Measurements from ENCODE around the gene SYTL2. TPM values are rescaled to one million over a fixed set of nuclear protein-coding genes. Genes with fewer than 3 reads are reported as not detected.
A peak's percentile ranks its signal among the peaks of the same experiment; 100 is the strongest.

Gene SYTL2
- polyA plus RNA-seq, 3 donors: 66.2 to 103 (median 90.8) TPM

DNA sequence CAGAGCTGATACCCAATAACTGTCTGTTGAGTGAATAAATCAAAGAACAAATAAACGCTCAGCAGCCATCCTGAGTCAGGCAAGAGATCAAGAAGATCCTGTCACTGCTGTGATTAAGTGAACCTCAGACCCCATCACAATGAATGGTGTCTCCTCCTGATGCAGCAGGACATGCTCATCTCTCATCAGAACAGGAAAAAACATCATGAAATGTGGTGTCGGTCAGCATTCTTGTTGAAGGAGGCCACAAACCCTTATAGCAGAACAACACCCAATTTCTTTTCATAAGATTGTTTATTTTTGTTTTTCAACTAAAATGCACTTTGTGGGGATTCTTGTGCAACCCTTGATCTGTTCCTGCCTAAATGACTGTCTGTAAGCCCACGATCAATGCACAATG is 60.3 kb downstream of the SYTL2 start:
- no peak for DNase-seq (ENCODE audit: extremely low read depth in 1 of 11, low read depth in 9 of 11, low spot score in 4 of 11)

DNA sequence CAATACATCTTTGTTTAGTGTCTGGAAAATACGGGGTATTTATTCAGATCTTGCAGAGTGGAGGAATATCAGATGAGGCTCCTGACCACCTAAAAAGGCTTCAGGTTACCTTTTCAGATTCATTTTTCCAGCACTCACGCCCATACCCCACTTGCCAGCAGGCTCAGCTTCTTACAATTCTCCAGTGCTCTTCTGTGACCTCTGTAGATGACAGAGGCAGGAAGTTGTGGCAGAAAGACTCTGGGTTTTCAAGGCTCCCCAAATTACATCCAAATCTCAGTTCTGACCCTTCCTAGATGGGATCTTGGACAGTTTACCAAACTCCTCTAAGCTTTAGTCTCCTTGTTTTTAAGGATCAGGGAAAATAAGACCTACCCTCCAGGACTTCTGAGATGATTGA is 61.1 kb downstream of the SYTL2 start:
- no peak for DNase-seq (ENCODE audit: extremely low read depth in 1 of 11, low read depth in 9 of 11, low spot score in 4 of 11)

DNA sequence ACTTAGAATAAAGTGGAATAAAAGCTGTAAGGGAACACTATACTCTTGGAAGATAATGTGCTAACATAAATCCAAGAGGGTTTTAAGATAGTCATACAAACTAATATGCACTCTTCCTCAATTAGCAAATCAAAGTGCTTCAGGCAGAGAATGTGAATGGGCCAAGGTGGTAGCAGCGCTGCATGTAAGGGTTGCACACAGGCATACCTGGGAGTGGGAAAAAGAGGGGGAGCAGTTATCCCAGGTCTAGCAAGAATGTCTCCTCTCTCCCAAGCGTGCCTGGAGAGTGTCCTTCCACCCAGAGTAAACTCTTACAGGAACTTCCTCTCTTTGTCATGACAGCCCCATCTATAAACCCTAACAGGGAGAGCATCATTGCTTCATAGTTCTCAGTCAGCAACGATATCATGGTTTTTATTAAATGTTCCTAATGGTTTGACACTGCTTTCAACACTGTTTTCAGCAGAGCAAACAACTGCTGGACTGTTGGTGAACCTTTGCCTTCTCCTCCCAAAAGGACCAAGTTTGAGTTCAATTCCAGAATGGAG is 61.6 kb downstream of the SYTL2 start:
- no peak for DNase-seq (ENCODE audit: extremely low read depth in 1 of 11, low read depth in 9 of 11, low spot score in 4 of 11)

DNA sequence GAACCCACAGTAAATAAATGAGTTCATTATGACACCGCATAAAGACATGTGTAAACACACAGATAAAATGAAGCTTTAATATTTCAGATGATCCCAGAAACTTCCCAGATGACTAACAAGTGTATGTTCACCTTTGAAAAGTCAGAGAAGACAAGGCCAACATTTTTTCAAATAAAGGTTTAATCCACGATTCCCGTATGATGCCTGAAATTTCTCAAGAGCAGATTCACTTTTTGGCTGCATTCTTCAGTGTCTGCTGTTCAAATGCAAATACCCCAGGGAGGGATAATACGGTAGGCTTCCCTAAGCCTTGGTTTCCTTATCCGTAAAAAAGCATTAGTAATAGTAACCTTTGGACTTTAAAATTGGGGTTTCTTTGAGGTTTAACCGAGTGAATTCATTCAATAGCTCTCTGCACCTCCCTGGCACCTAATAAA is 62.5 kb downstream of the SYTL2 start:
- no peak for DNase-seq (ENCODE audit: extremely low read depth in 1 of 11, low read depth in 9 of 11, low spot score in 4 of 11)

DNA sequence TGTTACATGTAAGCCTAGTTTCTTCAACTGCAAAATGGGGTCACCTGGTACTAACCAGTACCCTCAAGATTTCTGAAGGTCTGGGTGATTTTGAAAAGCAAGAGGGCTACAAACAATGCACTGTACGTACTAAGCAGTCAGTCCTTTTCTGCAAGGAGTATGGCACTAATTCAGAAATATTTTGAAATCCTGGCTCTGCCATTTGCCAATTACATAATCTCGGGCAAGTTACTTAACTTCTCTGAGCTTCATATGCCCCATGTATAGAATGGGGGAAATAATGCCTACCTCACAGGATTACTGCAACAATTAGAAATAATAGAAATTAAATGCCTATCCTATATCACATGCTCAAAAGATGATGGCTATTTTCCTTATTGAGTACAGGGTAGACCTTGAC is 64.3 kb downstream of the SYTL2 start:
- no peak for DNase-seq (ENCODE audit: extremely low read depth in 1 of 11, low read depth in 9 of 11, low spot score in 4 of 11)

DNA sequence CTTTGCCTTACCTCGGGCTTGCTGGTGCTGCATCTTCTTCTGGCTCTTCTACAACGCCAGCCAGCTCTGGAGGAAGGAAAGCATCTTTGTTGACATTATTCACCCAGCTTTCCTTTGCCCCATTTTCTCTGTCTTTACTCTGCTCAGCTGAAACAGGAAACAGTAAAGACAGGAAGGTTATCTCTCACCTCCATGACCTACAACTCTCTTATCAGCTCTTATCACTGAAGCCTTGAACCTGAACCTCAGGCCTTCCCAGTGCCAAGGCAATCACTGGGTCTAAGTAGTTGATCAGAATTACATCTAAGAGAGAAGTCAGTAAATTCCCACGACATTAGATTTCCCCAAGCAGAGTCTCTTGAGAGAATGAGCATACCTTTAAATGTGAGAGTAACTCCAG is 65.3 kb downstream of the SYTL2 start:
- no peak for DNase-seq (ENCODE audit: extremely low read depth in 1 of 11, low read depth in 9 of 11, low spot score in 4 of 11)

DNA sequence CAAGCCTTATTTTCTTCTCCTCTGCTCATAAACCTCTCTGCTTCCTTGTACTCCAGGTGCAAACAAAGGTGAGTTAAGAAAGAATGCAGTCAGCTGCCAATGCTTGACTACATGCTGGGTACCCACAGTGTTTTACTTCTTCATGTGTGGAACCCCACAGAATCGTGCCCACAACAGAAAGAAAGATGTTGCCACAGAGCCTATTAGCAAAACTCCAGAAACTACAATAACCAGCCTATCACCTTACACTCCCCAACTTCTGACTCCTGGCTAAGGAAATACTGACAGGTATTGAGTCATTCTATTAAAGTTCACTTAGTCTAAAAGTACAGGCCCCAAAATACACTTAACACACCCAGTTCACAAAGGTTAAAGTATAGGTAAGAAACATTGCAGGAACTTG is 68.1 kb downstream of the SYTL2 start:
- DNase-seq (ENCODE audit: extremely low read depth in 1 of 11, low read depth in 9 of 11, low spot score in 4 of 11): no peak

DNA sequence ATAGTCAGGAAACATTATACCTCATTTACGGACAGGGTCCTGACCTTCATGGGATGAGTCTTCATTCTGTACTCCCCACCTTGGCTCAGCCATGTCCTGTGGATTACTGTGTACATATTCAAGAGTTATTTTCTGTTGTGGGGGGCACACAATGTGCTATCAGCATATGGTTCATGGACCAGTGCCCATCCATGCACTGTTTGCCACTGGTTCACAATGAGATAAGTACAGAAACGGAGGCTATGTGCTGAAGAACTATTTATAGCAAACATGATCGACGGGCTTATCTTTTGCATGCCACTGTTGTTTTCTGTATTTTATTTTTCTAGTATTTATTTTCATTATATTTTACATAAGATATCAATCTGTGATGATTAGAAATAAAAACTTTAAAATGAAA is 68.6 kb downstream of the SYTL2 start:
- no peak for DNase-seq (ENCODE audit: extremely low read depth in 1 of 11, low read depth in 9 of 11, low spot score in 4 of 11)

DNA sequence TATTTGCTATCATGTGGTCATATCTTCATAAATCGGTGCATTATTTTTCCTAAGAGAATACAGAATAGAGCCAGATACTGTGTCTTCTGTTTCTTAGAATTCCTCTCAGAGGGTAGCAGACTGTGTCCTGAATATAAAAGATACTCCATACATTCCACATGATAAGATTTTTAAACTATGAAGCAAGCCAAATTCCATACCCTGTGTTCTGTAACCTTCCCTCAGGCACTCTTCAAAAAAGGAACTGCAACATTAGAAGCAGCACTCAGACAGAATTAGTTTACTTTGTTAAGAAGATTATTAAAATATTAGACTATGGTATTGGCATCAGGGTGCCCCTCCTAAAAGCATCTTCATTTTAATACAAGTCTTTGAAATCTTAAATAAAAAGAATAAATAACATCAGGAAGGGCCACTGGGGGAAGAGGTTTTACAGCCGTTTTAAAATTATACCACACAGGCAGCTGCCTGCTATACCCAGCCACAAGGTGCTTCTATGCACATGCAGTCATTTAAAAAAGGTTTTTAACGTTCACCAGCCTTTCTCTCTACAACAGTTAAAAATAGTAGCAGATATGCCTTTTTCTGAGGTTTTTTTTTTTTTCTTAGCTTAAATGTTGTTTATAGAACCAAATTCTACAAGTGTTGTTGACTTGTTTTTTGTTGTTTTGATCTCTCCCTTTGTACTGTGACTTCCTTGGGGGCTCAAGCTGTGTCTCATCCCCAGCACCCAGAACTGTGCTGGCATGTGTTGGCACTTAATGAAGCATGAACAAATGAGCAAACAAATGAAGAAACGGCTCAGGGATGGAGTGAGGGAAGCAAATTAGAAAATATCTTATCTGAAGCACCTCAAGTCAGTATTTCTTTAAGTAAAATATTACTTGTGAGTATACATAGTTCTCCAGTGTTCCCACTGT is 70.2 kb downstream of the SYTL2 start:
- no peak for DNase-seq (ENCODE audit: extremely low read depth in 1 of 11, low read depth in 9 of 11, low spot score in 4 of 11)

DNA sequence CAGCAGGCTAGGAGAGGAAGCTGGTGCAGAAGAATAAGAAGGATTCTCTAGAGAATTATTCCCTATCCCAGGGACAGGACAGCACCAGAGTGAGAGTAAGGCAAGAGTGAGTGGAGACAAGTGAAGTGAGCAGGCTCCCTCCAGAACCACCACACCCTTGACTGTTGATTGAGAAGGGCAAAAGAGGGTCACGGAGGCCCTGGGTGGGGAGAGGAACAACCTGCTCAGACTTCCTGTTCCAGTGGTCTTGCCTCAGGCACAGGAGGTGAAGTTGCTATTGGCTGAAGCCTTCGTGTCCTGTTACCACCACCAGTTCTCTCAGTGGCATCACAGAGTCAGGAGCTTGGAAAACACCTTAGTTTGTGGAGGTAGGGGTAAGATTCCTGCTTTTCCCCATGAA is 73.2 kb downstream of the SYTL2 start:
- no peak for DNase-seq (ENCODE audit: extremely low read depth in 1 of 11, low read depth in 9 of 11, low spot score in 4 of 11)

DNA sequence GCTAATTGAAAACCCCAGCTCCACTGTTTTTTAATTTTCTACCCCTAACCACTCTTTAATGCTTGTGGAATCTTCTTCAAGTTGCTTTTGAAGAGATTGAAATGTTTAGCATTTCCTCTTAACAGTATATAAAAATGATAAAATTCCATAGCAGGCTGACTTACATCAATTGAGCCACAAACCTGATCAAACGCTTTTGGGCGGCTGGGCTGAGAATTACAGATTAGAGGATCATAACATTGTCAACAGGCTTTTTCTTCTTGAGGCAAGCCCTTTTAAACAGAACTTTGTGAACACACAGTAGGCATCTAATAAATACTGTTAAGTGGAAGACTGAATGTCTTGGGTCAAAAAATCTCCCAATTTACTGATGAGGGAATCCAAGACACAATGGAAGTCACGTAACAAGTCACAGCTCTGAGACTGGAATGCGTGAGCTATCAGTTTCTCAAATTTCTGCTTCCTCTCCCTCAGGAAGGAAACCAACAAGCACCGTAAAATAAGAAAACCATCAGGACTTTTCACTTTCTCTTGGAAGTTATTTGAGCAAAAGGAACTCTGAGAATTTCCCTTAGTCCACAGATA is 75.0 kb downstream of the SYTL2 start:
- no peak for DNase-seq (ENCODE audit: extremely low read depth in 1 of 11, low read depth in 9 of 11, low spot score in 4 of 11)

DNA sequence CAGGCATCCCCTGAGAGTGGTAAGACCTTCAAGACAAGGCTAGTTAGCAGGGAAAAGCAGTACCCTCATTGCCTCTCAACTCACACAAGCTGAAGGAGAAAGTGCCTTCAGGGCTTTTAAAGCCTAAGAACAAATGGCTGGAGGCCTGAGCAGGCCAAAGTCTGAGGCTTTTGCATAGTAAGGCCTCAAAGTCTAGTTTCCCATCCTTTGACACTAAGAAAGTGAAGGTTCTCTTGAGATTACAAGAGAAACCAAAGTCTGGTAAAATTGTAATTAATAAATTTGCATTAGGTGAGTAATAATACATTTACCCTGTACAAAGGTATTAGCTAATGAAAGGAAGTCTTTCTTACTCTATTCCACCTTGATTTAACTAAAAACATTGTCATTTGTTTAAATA is 78.0 kb downstream of the SYTL2 start:
- no peak for DNase-seq (ENCODE audit: extremely low read depth in 1 of 11, low read depth in 9 of 11, low spot score in 4 of 11)

DNA sequence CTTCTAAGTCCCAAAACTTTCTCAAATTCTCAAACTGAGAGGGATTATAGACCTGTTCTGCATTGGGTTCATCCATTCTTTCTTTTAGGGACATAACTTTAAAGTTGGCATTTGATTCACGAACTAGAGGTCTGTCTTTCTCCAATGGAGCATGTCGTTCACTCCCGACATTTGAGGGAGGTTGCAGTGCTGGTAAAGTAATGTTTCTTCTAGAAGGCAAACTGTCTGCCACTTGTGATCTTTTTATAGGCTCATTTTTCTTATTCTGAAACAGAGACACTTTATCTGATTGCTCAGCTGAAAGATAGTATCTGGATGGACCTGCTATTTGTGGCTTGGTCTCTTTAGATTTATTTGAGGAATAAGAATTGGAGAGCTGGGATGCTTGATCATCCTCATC is 84.6 kb downstream of the SYTL2 start:
- DNase-seq (ENCODE audit: extremely low read depth in 1 of 11, low read depth in 9 of 11, low spot score in 4 of 11): no peak

DNA sequence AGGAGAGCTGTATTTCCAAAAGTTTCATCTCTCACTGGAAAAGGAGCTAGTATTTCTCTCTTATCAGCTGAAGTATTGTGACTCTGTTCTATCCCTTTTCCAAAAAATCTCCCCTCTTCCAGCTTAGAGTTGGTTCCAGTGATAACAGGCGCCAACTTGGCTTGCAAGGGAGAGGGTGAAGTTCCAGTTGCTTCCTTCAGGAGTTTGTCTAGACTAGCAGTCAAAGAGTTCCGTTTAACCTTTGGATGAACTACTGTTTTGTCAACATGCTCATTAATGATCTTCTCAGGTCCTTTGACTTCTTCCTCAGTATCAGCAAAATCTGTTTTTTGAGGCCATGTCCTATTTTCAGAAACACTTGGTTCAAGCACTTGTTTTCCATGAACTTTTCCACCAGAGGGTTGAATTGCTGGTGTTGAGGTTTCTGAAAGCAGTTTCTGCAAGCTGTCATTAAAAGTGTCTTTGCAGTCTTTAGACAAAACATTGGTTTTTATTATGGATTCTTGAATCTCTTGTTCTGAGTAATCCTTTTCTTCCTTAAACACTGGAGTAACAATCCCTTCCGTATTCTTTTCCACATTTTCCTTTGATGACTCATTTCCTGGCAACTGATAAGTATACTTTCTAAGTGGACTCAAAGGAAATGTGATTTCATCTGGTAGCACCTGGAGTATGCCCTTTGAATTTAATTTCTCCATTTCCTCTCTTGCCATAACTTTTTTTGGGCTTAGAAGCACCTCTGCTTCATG is 85.3 kb downstream of the SYTL2 start:
- DNase-seq (ENCODE audit: extremely low read depth in 1 of 11, low read depth in 9 of 11, low spot score in 4 of 11): no peak

DNA sequence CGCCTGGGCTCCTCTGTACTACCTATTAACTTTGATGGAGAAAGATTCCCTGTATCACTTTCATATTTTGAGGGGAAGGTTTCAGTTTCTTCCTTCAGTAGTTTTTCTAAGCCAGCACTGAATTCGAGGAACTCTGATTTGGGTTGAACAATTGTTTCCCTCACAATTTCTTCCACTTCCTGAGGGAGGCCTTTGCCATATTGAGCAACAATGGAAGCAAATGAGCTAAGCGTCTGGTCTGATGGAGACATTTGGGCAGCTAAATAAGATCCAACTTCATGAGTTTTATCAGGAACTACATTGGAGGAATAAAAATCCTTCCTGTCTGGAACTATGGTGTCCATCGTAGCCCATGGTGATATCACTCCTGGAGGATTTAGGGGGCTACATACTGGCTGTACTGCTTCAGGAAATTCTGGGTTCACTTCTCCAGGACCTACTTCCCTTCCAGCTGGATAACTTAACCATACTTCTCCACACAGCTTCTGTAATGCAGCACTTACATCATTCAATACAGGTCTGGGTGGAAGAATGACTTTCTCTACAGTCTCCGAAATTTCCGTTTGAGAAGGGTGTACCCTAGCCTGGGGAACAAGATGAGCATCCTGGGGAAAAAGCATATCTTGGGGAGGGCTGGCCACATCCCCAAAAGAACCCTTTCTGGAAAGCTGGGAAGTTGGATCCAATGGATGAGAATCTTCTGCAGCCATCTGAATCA is 86.0 kb downstream of the SYTL2 start:
- DNase-seq (ENCODE audit: extremely low read depth in 1 of 11, low read depth in 9 of 11, low spot score in 4 of 11): no peak

DNA sequence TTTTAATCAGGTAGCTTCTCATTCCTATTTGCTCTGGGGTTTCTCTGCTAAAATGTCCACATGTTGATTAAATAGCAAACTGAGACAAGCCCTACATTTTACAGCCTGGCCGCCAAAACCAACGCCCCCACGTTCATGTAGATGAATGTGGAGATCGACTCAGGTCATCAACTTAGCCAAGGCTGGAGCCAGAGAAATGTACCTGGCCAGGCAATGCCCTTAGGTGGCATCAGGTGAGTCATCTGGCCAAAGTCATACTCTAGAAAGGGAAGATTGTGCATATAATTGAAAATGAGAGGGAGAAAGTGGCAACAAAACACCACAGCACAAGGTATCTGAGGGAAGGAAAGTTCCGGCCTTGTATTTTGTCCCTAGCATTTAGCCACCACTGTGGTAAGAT is 87.9 kb downstream of the SYTL2 start:
- no peak for DNase-seq (ENCODE audit: extremely low read depth in 1 of 11, low read depth in 9 of 11, low spot score in 4 of 11)

DNA sequence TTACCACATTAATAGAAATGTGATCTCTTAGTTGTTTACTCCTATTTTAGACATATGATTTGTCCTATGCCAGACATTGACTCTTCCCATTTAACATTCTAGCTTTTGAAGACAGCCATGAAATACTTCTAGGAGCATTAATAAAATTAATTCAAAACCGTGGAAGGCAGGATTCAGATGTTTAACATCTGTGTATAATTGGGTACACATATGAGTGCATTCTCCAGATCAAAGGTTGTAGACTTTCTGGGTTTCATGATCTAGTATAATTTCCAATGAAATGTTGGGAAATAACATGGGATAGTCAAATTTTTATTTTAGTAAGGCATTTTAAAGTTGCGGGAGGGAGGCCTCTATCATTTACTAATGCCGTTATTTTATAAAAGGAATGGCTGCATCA is 89.8 kb downstream of the SYTL2 start:
- DNase-seq (ENCODE audit: extremely low read depth in 1 of 11, low read depth in 9 of 11, low spot score in 4 of 11): no peak

DNA sequence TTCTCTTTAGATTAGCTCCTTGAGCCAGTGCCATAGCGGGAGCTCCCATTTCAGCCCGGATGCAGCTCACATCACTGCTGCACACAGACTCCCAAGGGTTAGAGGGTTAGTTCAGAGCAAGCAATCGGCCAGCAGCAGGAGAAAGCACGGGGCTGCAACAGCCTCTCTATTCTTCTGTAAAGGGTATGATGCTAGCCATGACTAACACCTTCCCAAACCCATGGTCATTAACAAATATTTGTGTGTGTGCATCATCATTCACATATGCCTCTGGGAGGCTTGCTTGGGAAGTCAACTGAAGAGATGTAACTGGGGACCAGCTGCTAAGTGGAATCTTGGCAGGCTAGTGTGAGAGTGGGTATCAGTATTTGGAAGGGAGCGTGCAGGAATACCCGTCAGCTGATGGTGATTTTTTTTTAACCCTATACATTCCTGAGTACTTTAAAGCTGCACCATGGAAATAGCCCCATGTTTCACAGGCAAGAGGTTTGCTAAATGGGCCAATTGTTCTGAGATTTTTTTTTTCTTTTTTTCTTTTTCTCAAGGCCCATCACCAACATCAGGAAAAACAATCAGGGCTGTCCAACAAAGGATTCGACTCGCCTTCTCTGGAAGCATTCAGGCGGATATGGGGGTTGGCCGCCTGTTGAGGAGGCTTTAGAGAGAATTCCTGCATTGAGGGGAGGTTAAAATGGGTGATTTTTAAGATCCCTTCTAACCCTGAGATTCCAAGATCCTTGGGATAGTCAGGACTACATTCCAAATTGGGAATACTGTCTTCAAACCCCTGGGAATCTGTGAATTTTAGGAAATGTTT is 91.7 kb downstream of the SYTL2 start:
- peak in 1 of 11 donors; percentile 46 for DNase-seq (ENCODE audit: extremely low read depth in 1 of 11, low read depth in 9 of 11, low spot score in 4 of 11)

All from renal cortex interstitium (tissue), 11 donors.